ENCODE data around the gene SLC16A2. TPM values are rescaled to one million over a fixed set of nuclear protein-coding genes. Genes with fewer than 3 reads are reported as not detected.

Gene SLC16A2
- total RNA-seq, 4 donors from 2014 or later = 1.3 to 2.4 (median 2.1) TPM

- no peaks in the 10 kb centered on the region for H3K9me3 ChIP-seq
- TF ChIP-seq CTCF (IDR thresholded peaks at IDR 0.05 in 4 of 5, conservative IDR thresholded peaks at IDR 0.05 in 1 of 5) = no peak
- TF ChIP-seq POLR2A (IDR thresholded peaks at IDR 0.05) = no peak
- DNase-seq = no peak
- in situ Hi-C loops (cut with MboI; ENCODE audit: low sequenced_read_pairs in 4 of 4) (no loop called here), intact Hi-C loops (cut with DNase I; ENCODE audit: low total_unique reads) (no loop called here)
- H3K36me3 ChIP-seq = no peaks in the 10 kb centered on the region
- no peak overlapping the region for H3K27ac ChIP-seq
- no peak overlapping the region for H3K4me3 ChIP-seq
- no peaks in the 10 kb centered on the region for H3K27me3 ChIP-seq
- ATAC-seq = no peak
- no peaks in the 10 kb centered on the region for H3K4me1 ChIP-seq
Observed at GRCh38 chrX:74557378-74557777, 136.1 kb downstream of the SLC16A2 start.

GRCh38 chrX:74578137-74578536 lies 156.8 kb downstream of the SLC16A2 start:
- TF ChIP-seq POLR2A (IDR thresholded peaks at IDR 0.05) (no peak), CTCF (IDR thresholded peaks at IDR 0.05 in 4 of 5, conservative IDR thresholded peaks at IDR 0.05 in 1 of 5) (no peak)
- in situ Hi-C loops (cut with MboI; ENCODE audit: low sequenced_read_pairs in 4 of 4) = no loop called here
- intact Hi-C loops (cut with DNase I; ENCODE audit: low total_unique reads) = no loop called here

GRCh38 chrX:74579597-74580198 lies 158.4 kb downstream of the SLC16A2 start:
- H3K4me3 ChIP-seq = no peak overlapping the region
- no peaks in the 10 kb centered on the region for H3K9me3 ChIP-seq
- no peak for DNase-seq
- in situ Hi-C loops (cut with MboI; ENCODE audit: low sequenced_read_pairs in 4 of 4) = no loop called here
- no peaks in the 10 kb centered on the region for H3K4me1 ChIP-seq
- intact Hi-C loops (cut with DNase I; ENCODE audit: low total_unique reads) = no loop called here
- no peak overlapping the region for H3K27ac ChIP-seq
- no peaks in the 10 kb centered on the region for H3K27me3 ChIP-seq
- no peak for ATAC-seq
- TF ChIP-seq POLR2A (IDR thresholded peaks at IDR 0.05) (no peak), CTCF (IDR thresholded peaks at IDR 0.05 in 4 of 5, conservative IDR thresholded peaks at IDR 0.05 in 1 of 5) (no peak)
- H3K36me3 ChIP-seq = no peaks in the 10 kb centered on the region

More at GRCh38 chrX:74578137-74578536, 156.8 kb downstream of the SLC16A2 start:
- ATAC-seq = no peak
- Histone ChIP-seq H3K27ac (no peak overlapping the region), H3K4me3 (no peak overlapping the region), H3K27me3 (no peaks in the 10 kb centered on the region), H3K9me3 (no peaks in the 10 kb centered on the region), H3K36me3 (no peaks in the 10 kb centered on the region), H3K4me1 (no peaks in the 10 kb centered on the region)
- no peak for DNase-seq

Other genes starting within 250 kb of the SLC16A2 start
- gene ZCCHC13, start 117.3 kb upstream of the SLC16A2 start, total RNA-seq = not detected
- gene RLIM, start 193.1 kb downstream of the SLC16A2 start, total RNA-seq = 10 to 100 TPM; 15.3 to 26.7 (median 21.5) TPM

Data from gastrocnemius medialis (tissue), 4 donors.